HG03039 (cell line): ENCODE data around the gene COL8A2.

Source experiments
- ATAC-seq: cut with Tn5 transposase; IDR thresholded peaks from one replicate; pipeline ENCODE4 v1.9.1; 2021; ENCODE audit warnings: mild to moderate bottlenecking, moderate library complexity; ENCODE audit not compliant: unreplicated experiment

COL8A2 gene

DNA sequence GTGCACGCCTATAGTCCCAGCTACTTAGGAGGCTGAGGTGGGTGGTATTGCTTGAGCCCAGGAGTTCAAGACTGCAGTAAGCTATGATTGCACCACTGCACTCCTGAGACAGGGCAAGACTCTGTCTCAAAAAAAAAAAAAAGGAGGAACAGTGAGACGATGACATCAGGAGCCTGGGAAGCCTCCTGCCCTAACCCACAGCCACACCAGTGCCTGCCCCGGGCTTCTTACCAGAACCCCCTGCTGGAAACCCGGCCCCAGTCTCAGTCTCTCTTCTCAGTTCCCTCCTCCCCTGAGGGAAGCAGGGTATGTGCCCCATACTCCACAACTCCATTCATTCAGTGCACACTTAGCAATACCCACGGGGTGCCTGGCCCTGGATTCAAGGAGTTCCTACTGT, 9.1 kb downstream of the COL8A2 start:
- no peak for ATAC-seq

DNA sequence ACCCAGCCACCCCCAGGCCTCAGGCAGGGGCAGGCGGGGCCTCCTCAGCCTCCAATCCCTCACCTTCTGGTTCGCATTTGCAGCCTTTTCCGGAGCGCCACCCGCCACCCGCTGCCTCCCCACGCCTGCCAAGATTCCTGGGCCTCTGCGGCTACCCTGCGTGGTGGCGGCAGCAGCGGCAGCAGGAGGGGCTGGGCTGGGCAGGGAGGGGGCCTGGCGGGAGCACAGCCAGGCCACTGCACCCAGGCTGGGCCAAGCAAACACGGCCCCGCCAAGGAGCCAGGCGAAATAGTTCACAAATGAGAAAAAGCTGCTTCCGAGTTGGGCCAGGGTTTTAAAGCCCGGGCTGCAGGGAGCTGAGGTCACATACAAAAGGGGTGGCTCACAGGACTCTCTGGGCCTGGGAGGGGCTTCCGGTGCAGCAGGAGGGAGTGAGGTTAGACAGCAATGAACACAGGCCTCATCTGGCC, 9.8 kb downstream of the COL8A2 start:
- ATAC-seq, result no peak

DNA sequence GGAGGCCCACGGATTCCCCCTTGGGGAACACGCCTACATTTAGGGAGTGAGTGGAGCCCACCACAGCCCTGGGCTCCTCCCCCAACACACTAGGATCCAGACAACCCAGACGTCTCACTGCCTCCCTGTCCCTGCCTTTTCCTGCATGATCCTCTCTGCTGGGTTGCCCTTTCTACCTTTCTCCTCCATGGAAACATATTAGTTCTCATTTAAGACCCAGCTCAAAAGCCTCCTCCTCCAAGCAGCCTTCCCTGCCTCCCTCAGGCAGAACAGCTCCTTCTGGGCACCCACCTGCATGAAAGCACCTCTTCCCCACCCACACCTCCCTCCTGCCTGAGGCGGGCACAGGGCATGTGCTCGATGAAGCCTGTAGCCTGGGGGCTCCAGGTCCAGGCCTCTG, 10.7 kb downstream of the COL8A2 start:
- ATAC-seq, result no peak

DNA sequence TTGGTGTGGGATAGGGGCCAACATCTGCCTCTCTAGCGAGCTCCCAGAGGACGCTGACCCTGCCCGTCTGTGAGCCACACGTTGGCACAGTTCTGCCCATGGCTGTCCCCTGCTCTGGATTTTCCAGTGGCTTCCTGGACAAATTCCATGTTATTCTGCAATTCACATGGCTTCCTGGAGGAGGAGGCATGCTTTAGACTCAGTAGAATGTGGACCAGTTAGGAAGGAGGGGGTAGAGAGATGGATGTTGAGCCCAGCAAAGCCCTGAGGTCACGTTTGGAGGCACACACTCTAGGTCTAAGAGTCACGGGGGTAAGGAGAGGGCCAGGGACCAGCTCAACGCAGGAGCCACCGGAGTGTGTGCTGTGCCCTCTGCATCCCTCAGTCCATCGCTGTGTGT, 12.2 kb downstream of the COL8A2 start:
- no peak for ATAC-seq

DNA sequence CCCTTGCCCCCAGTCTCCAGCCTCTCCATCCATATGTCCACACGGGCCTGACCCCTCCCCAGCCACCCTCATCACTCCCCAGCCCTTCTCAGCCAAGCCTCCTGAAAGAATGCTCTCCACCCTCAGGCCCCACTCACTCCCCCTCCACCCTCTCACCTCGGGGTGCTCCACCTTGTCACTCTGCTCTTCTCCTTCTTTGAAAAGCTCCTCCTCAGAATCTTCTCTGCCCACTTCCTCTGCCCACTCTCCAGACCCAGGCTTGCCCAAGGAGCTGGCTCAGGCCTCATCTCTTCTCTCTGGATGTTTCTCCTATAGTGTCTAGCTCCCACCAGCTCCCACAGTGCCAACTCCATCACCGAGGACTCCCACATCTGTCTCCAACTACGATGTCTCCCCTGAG, 13.9 kb downstream of the COL8A2 start:
- ATAC-seq, result no peak

DNA sequence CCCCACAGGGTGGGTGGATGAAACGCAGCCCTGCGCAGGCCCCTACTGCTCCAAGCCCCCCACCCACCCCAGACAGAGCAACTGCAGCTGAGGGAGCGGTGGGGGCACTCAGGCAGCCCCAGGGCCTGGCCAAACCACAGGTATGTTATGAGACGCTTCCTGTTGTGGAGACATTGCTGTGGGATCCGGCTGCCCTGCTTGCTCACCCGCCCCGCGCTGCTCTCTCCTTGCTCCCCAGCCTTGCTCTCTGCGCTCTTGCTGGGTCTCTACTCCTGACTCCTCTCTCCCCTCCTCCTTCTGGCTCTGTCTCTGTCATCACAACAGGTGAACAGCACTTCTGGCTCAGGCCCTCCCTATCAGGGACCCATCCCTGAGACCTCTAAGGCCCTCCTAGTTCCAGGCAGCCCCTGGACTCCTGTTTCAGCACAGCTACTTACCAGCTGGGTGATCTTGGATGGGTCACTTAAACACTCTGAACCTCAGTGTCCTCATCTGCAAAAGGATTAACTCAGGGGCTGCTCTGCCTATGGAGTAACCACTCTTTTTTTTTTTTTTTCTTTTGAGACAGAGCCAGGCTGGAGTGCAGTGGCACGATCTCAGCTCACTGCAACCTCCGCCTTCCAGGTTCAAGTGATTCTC, 15.9 kb downstream of the COL8A2 start:
- no peak for ATAC-seq

DNA sequence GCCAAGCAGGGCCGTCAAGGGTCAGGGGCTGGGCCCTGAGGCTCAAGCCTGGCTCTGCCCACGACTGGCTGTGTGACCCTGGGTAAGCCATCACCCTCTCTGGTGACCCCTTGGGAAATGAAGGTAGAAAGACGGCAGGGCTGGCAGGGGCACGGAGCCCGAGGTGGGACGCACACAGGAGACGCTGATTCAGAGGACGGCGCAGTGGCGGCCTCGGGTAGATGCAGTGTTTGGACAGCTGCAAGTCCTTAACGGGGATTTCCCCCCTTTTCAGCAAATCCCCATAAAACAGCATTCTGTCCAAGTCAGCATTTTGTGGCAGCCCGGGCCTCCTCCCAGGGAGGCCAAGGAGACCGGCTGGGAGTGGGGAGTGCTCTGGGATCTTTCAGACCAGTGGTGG, 16.7 kb downstream of the COL8A2 start:
- ATAC-seq, result no peak

DNA sequence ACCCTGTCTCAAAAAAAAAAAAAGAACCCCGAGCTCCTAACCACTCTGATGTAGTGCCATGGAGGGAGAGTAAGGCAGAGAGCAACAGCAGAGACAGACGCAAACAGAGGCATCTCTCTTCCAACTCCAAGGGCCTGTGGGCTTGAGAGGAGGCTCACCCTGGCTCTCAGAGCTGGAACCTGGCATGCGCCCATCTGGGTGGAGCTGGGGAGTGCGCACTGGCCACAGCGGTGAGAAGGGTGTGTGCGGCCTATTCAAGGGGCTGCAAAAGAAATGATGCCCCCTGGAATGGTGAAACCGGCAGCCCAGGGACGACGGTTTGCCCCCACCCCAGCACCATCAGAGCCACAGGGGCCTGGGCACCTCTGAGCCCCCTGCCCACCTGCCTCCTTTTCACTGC, 17.6 kb downstream of the COL8A2 start:
- no peak for ATAC-seq

DNA sequence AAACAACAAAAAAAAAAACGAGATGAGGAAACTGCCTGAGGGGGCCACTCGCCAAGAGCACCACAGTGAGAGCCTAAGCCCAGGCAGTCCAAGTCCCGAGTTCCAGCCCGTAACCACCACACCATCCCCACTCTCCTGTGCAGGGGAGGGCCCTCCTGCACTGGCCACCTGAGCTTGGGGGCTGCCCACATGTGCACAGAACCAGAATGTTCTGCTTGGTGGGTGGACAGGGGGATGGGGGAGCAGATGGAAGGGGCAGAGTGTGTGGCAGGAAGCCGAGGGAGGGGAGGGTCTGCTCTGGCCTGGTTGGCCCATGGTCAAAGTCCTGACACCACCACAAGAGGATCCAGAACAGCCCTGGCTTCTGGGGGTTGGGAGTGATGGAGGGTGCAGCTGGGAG, 18.8 kb downstream of the COL8A2 start:
- ATAC-seq, result no peak

DNA sequence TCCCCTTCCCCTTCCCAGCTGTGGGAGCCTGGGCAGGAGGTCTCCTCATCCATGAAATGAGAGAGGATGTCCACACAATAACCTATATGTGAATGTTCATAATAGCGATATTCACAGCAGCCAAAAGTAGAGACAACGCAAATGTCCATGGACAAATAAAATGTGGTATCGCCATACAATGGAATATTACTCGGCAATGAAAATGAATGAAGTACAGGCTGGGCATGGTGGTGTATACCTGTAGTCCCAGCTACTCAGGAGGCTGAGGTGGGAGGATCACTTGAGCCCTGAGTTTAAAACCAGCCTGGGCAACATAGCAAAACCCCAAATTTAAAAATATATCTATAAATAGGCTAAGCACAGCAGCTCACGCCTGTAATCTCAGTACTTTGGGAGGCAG, 23.5 kb downstream of the COL8A2 start:
- no peak for ATAC-seq

DNA sequence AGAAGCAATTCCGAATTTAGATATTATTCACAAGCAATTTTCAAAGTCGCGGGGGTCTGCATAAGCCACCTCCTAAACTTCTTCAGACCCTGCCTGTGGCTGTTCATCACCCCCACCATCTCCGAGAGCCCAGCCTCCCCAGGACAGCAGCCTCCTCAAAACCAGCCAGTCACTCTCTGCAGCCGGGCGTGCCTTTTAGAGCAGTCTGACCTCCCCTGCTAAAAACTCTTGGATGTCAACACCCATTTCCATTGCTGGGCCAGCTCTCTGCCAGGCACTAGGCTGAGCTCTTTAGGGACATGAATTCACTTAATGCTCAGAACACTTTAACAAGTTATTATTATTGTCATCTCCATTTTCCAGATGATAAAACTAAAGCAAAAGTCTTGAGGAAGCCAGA, 24.6 kb downstream of the COL8A2 start:
- ATAC-seq, result no peak

DNA sequence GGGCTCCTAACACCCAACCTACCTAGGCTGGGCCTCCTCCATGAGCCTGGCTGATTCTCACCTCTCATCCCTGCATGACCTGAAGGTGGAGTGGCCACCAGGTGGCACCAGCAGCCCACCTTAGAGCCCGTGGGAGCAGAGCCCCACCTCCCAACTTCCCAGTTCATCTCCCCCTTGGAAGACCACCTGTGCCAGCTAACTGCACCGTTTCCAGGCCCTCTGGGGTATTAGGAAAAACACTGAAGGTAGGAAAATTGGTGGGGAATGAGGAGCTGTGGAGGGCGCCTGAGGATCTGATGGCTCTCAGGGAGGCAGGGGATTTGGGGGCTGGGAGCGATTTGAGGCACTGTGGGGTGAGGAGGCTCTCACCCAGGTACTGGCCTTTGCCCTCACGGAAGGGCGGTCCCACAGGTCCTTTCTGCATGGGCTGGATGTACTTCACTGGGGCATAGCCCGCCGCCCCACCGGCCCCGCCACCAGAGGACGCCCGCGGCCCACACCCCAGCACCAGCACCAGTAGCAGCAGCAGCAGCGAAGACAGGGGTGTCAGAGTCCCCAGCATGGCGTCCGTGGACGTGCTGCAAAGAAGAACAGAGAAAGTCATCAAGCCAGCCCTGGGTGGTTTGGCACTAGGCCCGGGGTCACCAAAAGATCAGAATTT, 25.2 kb downstream of the COL8A2 start:
- ATAC-seq, result no peak

DNA sequence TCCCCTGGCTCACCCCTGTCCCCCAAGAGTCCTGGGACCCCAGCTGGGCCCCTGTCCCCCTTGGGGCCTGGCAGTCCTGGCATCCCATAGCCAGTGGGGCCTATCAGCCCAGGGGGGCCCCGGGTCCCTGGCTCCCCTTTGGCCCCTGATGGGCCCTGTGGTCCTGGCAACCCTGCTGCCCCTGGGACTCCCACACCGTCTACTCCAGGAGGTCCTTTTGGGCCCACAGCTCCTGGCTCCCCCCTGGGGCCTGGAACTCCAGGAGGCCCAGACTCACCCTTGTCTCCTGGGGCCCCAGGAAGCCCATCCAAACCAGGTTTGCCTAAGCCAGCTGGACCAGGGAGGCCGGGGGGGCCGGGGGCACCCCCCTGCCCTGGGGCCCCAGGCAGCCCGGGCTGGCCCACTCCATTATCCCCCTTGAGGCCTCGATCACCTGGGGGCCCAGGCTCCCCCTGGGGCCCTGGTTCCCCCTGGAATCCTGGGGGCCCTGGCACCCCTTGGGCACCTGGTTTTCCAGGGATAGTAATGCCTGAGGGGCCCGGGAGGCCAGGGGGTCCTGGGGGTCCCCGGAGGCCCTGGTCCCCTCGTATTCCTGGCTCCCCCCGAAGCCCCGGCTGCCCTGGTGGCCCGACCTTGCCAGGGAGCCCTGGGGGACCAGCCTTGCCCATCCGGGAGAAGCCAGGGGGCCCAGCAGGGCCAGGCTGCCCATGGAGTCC, 26.2 kb downstream of the COL8A2 start:
- ATAC-seq, result no peak

DNA sequence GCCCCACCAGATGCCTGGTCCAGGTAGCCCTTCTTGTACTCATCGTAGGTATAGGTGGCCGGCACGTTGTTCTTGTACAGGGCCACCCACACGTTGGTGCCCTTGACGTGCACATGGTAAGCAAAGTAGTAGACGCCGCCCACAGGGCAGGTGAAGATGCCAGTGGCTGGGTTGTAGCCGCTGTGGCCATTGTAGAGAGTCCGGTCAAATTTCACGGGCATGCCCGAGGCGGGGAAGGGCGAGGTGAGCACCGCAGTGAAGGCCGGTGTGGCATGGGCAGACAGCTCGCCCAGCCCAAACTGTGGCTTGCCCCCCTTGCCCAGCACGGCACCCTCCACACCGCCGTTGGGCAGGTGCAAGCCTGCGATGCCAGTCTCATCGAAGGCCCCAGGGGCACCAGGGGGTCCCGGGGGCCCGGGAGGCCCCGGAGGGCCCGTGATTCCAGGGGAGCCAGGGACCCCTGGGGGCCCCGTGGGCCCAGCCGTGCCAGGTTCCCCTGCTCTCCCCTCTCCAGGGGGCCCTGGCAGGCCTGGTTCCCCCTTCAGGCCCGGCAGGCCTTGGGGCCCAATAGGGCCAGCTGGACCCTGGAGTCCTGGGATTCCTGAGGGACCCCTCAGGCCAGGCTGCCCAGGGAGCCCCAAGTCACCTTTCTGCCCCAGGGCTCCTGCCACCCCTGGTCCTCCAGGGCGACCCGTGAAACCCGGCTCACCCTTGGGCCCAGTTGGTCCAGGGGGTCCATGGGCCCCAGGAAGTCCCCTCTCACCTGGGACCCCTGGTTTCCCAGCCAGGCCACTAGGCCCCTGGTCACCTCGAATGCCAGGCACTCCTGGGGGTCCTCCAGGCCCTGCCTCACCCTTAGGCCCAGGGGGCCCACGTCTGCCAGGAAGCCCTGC, 27.1 kb downstream of the COL8A2 start:
- ATAC-seq, result no peak

DNA sequence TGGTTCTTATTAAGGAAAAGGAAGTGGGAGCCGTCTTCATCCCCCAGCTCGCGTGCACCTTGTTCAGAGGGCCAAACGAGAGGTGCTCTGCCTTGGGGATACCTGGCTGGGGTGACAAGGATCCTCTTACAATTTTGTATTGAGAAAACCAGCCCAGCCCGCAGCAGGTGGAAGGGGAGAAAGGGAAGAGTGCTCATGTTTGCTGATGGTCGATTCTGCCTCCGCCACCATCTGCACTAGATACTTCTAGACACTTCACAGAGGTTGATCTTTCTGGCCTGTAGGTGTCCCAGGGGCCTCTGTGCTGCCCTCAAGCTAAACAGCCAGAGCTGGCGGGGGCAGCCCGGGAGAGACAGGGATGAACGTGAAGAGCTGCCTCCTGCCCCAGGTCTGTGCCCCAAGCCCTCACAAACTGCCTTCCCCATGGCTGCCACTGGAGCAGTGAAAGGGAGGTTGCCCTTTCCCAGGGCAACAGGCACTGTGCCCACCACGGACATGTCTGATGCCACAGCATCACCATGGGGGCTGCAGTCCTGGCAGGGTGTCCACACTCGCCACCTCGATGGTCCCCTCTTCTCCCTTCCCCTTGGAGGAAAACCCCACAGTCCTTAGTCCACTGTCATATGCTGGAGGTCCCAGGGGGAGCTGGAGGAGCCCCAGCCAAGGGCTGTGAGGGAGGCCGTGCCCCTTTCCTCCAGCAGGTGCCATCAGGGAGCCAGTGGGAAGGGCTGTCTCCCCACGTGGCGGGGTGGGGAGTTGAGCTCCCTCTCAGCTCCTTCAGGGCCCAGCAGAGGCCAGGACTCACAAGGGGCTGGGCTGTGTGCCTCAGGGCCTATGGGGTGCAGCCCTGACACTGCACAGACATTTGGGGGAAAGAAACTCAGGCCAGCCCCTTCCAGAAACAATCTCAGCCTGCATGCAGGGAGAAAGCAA, 28.3 kb downstream of the COL8A2 start:
- ATAC-seq, result no peak

DNA sequence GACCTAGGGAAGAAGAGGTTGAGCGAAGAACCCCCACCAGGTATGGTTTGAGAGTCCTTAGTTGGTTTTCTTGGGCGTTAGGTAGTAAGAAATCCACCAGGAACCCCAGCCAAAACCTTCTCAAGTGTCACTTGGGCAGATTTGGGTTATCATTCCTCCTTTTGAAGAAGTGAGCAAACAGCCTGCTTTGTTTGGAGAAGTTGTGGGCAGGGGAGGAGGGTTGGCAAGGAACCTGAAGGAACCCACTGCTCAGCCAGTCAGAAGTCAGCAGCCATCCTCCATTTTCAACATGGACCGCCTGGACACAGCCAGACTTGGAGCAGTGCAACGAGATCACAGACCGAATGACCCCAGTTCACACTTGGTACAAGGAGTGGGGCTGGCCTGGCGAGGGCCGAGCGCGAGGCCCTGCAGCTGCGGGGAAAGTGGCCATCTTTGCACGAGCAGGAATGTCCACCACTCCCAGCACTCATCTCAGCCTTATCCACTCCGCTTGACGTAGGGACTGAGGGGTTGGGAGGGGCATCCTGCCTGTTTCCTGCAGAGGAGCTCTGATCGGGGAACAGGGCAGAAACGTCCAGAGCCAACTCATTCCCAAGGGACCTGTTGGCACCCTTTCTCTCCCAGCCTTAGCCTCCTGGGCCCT, 29.1 kb downstream of the COL8A2 start:
- no peak for ATAC-seq

DNA sequence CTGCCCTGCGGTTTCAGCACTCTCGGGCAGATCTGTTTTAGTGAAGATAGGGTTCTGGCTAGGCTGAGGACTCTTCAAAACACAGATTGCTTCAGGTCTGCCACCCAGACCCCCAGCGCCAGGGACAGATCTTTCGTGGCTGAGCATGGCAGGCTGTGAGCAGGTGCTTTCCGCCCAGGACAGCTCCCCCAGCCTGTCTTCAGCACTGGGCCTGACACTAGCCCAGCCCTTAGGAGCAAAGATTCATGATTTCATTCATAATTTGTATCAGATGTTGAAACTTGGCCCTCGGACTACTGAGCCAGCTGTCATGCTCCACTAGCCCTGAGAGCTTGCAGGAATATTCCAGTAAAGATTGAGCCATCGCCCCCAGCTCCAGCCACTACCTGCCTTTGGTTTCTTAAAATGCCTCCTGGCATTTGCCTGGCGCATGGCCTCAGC, 30.4 kb downstream of the COL8A2 start:
- ATAC-seq, result no peak

DNA sequence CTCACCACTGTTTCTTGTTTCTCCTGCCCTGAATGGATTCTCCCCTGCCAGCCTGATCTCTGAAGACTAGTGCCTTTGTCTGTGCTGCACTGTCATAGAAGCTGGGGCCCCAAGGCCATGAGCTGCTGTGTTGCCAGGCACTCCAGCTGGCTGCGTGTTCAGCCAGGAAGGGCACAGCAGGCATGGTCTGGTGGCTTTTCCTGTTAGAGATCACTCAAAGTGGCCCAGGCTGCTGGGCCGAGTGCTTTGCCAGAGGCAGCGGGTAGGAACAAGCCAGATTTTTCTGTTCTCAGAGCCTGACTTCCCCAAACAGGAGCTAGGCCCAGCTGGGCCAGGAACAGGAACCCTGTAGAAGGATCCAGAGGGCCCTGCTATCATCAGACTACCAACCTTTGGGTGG, 31.1 kb downstream of the COL8A2 start:
- ATAC-seq, result no peak

DNA sequence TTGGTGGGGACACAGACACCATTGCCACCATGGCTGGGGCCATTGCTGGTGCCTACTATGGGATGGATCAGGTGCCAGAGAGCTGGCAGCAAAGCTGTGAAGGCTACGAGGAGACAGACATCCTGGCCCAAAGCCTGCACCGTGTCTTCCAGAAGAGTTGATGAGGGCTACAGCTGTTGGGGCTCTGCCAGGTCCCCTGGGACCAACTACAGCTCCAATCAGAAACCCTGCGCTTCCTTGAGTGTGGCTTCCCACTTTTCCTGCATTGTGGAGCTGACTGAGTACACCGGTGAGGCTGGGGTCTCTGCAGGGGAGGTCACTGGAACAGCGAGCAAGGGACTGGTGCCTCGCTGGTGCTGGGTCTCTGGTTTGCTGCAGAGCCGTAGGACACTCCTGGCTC, 31.8 kb downstream of the COL8A2 start:
- no peak for ATAC-seq

DNA sequence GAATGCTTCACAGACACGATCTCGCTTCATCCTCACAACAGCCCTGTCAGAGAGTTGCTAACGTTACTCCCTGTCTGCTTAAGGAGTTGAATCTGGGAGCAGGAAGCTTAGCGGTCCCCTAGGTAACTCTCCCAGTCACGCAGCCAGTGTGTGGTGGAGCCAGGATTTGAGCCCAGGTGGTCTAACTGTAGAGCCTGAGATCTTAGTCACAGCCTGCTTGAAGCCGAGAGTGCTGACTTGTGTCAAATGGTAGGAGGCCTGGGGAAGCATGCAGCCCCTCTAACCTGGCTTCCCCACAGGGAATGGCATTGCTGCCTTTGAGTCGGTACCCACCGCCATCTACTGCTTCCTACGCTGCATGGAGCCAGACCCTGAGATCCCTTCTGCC, 32.2 kb downstream of the COL8A2 start:
- ATAC-seq, result no peak
